ENCODE results near the gene CELF4. TPM values are rescaled to one million over a fixed set of nuclear protein-coding genes. Genes with fewer than 3 reads are reported as not detected.

CELF4 gene
- total RNA-seq, 3 donors from 2014 or later (not counting 1 experiment from before 2014, with no cell fraction given): not detected

DNA sequence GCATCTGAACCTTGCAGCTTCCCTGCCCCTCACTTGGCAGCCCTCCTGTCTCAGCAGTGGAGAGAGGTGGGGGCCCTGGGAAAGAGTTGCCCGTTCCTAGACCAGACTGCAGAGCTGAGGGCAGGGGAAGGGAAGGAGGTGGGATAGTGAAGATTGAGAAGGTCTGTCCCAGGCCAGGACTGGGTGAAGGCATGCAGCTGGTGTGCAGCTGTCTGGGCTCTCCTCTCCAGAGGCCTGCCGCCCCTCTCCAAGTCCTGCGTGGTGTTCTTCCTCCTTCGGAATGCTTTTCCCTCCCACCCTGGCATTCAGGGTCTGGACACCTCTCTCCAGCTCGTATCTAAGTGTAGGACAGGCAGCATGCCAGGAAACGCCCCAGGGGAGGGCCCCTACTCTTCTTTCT, 323.5 kb downstream of the CELF4 start:
- Mint-ChIP-seq H3K27me3 (ENCODE audit: low read depth in 2 of 2) (peaks cover 20 to 30% of the 10 kb centered on the region in 2 donors), H3K9me3 (peaks cover 2 to 4% of the 10 kb centered on the region in 2 donors), H3K4me1 (no peaks in the 10 kb centered on the region), H3K36me3 (peaks cover 5% of the 10 kb centered on the region), H3K27ac (no peak overlapping the region), H3K4me3 (no peak overlapping the region)
- no peak overlapping the region for H3K4me3 ChIP-seq (ENCODE audit: low read length)
- intact Hi-C loops (cut with micrococcal nuclease): no loop called here
- H3K36me3 ChIP-seq (ENCODE audit: control insufficient read depth, insufficient read depth, low read length): no peaks in the 10 kb centered on the region
- no peak overlapping the region for H3K27ac ChIP-seq (ENCODE audit: low read length)
- no peaks in the 10 kb centered on the region for H3K4me1 ChIP-seq (ENCODE audit: control insufficient read depth, insufficient read depth, low read length)
- H3K27me3 ChIP-seq (ENCODE audit: control insufficient read depth, insufficient read depth, low read length): peaks cover 4% of the 10 kb centered on the region
- TF ChIP-seq, protein P1, sequence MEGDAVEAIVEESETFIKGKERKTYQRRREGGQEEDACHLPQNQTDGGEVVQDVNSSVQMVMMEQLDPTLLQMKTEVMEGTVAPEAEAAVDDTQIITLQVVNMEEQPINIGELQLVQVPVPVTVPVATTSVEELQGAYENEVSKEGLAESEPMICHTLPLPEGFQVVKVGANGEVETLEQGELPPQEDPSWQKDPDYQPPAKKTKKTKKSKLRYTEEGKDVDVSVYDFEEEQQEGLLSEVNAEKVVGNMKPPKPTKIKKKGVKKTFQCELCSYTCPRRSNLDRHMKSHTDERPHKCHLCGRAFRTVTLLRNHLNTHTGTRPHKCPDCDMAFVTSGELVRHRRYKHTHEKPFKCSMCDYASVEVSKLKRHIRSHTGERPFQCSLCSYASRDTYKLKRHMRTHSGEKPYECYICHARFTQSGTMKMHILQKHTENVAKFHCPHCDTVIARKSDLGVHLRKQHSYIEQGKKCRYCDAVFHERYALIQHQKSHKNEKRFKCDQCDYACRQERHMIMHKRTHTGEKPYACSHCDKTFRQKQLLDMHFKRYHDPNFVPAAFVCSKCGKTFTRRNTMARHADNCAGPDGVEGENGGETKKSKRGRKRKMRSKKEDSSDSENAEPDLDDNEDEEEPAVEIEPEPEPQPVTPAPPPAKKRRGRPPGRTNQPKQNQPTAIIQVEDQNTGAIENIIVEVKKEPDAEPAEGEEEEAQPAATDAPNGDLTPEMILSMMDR (IDR thresholded peaks at IDR 0.05): no peak
- 71% methylated on average over 6 of the region's 6 CpGs for WGBS (ENCODE audit: insufficient coverage)
- DNase-seq (no peak), ATAC-seq (no peak)
- no peaks in the 10 kb centered on the region for H3K9me3 ChIP-seq (ENCODE audit: control insufficient read depth, insufficient read depth, low read length)

DNA sequence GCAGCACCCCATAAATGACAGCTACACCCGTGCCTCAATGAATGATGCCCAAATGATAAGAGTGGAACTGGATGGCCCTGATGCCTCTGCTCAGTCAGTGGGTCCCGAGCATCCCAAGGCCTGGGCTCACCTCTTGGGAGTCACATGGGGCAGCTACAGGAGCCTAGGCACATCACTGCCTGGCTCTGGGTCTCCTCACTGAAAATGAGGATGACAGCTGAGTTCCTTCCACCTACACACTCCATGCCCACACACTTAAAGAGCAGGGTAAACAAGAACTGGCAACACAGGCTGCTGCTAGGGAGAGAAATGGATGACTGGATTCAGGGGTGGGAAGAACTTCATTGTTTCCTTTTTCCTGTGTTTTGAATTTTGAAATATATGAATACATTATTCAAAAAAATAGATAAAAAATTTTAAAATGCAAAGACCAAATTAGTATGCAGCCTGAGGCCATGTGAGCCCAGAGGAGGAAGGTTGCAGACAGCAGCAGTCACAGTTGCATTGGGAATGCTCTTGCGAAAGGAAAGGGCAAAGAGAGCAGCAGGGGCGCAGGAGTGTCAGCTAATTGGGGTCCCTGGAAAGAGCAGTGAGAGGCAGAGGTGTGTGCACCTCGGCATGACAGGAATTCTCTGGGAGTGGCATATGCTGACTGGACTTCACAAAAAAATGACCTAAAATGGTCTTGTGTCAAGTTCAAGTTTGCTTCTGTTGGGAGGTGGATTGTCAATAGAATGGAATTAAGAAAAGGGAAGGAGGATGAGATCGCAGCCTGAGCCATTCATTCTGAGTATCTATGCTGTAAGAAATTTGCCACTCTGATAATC, 327.1 kb downstream of the CELF4 start:
- H3K27me3 Mint-ChIP-seq (ENCODE audit: low read depth in 2 of 2): peaks cover 13% of the 10 kb centered on the region in 2 donors
- no peaks in the 10 kb centered on the region for H3K9me3 Mint-ChIP-seq
- peaks cover 2% of the 10 kb centered on the region for H3K27me3 ChIP-seq (ENCODE audit: control insufficient read depth, insufficient read depth, low read length)
- 88% methylated on average over 6 of the region's 6 CpGs for WGBS (ENCODE audit: insufficient coverage)
- TF ChIP-seq, protein P1 (IDR thresholded peaks at IDR 0.05): no peak
- no peaks in the 10 kb centered on the region for H3K9me3 ChIP-seq (ENCODE audit: control insufficient read depth, insufficient read depth, low read length)
- H3K27ac ChIP-seq (ENCODE audit: low read length): no peak overlapping the region
- H3K4me3 Mint-ChIP-seq: no peak overlapping the region
- H3K36me3 Mint-ChIP-seq: peaks cover 3% of the 10 kb centered on the region
- H3K4me3 ChIP-seq (ENCODE audit: low read length): no peak overlapping the region
- no peaks in the 10 kb centered on the region for H3K4me1 ChIP-seq (ENCODE audit: control insufficient read depth, insufficient read depth, low read length)
- DNase-seq (no peak), ATAC-seq (no peak)
- intact Hi-C loops (cut with micrococcal nuclease): no loop called here
- H3K4me1 Mint-ChIP-seq: no peaks in the 10 kb centered on the region
- H3K36me3 ChIP-seq (ENCODE audit: control insufficient read depth, insufficient read depth, low read length): no peaks in the 10 kb centered on the region
- no peak overlapping the region for H3K27ac Mint-ChIP-seq

DNA sequence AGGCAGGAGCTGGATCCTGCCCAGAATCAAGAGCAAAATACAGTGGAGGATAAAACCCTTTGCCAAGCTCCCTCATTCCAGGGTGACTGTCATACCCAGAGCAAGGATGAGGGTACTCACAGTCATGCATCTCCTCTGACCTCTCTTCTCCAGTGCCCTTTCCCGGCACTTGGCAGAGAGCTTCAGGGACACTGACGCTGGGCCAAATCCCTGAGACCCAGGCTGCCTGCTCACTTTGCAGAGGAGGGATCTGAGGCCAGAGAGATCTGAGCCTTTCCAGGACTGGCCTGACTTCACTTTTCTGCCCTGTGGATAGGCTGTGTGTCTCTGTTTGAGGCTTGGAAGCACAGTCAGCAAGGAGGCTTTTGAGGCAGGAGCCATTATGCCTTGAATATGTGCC, 330.0 kb downstream of the CELF4 start:
- Histone ChIP-seq H3K4me1 (ENCODE audit: control insufficient read depth, insufficient read depth, low read length) (no peaks in the 10 kb centered on the region), H3K4me3 (ENCODE audit: low read length) (no peak overlapping the region), H3K27ac (ENCODE audit: low read length) (no peak overlapping the region), H3K27me3 (ENCODE audit: control insufficient read depth, insufficient read depth, low read length) (no peaks in the 10 kb centered on the region), H3K9me3 (ENCODE audit: control insufficient read depth, insufficient read depth, low read length) (no peaks in the 10 kb centered on the region), H3K36me3 (ENCODE audit: control insufficient read depth, insufficient read depth, low read length) (no peaks in the 10 kb centered on the region)
- no peak overlapping the region for H3K4me3 Mint-ChIP-seq
- H3K27ac Mint-ChIP-seq: no peak overlapping the region
- H3K27me3 Mint-ChIP-seq (ENCODE audit: low read depth in 2 of 2): peaks cover 0 to 6% of the 10 kb centered on the region in 2 donors
- 96% methylated on average over 2 of the region's 2 CpGs for WGBS (ENCODE audit: insufficient coverage)
- no peaks in the 10 kb centered on the region for H3K9me3 Mint-ChIP-seq
- no peak for ATAC-seq
- intact Hi-C loops (cut with micrococcal nuclease): no loop called here
- TF ChIP-seq, protein P1 (IDR thresholded peaks at IDR 0.05): no peak
- H3K4me1 Mint-ChIP-seq: no peaks in the 10 kb centered on the region
- no peak for DNase-seq
- H3K36me3 Mint-ChIP-seq: no peaks in the 10 kb centered on the region
